Right lobe of liver (tissue), 6 donors: ENCODE data around the gene BLVRB. TPM values are rescaled to one million over a fixed set of nuclear protein-coding genes. Genes with fewer than 3 reads are reported as not detected.

Experiments used
- ATAC-seq, 4 donors: fragments of 200-7000 bp; cut with Tn5 transposase; one replicate each; pipeline ENCODE4 v1.9.1; 2020; ENCODE audit warnings: mild to moderate bottlenecking in 4 of 4, moderate library complexity in 4 of 4
- DNase-seq, 3 donors: peaks; one replicate each; pipeline ENCODE4 v3.0.0-alpha.2; 2020
- H3K27ac ChIP-seq, 3 donors: fragments of 200-600 bp; one replicate each; pipeline ENCODE4 v1.8.0; 2022
- H3K27me3 ChIP-seq, 2 donors: fragments of 200-600 bp; one replicate each; pipeline ENCODE4 v1.8.0; 2022
- H3K36me3 ChIP-seq, 4 donors: fragments of 200-600 bp; sonication (generic) in 1 of 4; one replicate each; pipeline versions ENCODE4 v1.5.1 to v1.8.0; 2017 to 2022; ENCODE audit warnings: control low read depth in 1 of 4
- H3K4me1 ChIP-seq, 4 donors: fragments of 200-600 bp; sonication (generic) in 1 of 4; one replicate each; pipeline versions ENCODE4 v1.5.1 to v1.8.0; 2017 to 2022; ENCODE audit warnings: control low read depth in 1 of 4
- H3K4me3 ChIP-seq, 3 donors: fragments of 200-600 bp; one replicate each; pipeline ENCODE4 v1.8.0; 2022
- H3K9me3 ChIP-seq, 4 donors: fragments of 200-600 bp; sonication (generic) in 1 of 4; one replicate each; pipeline versions ENCODE4 v1.5.1 to v1.8.0; 2017 to 2022; ENCODE audit warnings: control low read depth in 1 of 4
- POLR2A ChIP-seq: fragments of 450-650 bp; IDR thresholded peaks from one replicate; pipeline ENCODE4 v1.6.1; 2017; ENCODE audit warnings: antibody characterized with exemption, mild to moderate bottlenecking
- WGBS: methylation state at CpG from one replicate; pipeline ENCODE4 v1.1.6; 2018; ENCODE audit warnings: low coverage, low lambda C conversion rate; ENCODE audit not compliant: insufficient coverage; ENCODE audit errors: missing lambda C conversion rate; 5-methylcytosine and 5-hydroxymethylcytosine counted together
- intact Hi-C, 2 donors: fragments of 100-400 bp; cut with DNase I; formaldehyde crosslinking; loops; one replicate each; pipeline versions ENCODE4 v1.11.2 to v1.14.1; 2022
- total RNA-seq, 6 experiments: library from RNA; depleted of rRNA in 2 of 6; stranded (reverse); fragments of >200 nt in 2 of 6; fragmentation: NEBNext Ultra II Directional in 3 of 6; extraction: Animal tissue kit (Norgen Biotek cat#: 25700) in 3 of 6; gene quantifications; one replicate each; pipeline versions ENCODE4 v1.1.0 to v1.2.4, GENCODE V29; 2016 to 2023
- TF ChIP-seq, protein P1 (sequence below), 4 donors: fragments of 200-600 bp in 3 of 4; fragments of 450-650 bp in 1 of 4; IDR thresholded peaks; one replicate each; pipeline versions ENCODE4 v1.5.1 to v1.8.0; 2016 to 2022; ENCODE audit warnings: antibody characterized with exemption in 4 of 4, mild to moderate bottlenecking in 2 of 4
- donor health status: DM: no; HTN: yes; CAD: no.
- donor health status: DM: no; HTN: no; CAD: no.
- donor health status: DM: no; HTN: no; CAD: no.
- donor health status: DM: no; HTN: yes; CAD: no.
- donor health status: DM: no; HTN: yes; CAD: no.

The BLVRB gene
- total RNA-seq, 6 experiments from 2014 or later, result 127 to 326 (median 146) TPM

DNA sequence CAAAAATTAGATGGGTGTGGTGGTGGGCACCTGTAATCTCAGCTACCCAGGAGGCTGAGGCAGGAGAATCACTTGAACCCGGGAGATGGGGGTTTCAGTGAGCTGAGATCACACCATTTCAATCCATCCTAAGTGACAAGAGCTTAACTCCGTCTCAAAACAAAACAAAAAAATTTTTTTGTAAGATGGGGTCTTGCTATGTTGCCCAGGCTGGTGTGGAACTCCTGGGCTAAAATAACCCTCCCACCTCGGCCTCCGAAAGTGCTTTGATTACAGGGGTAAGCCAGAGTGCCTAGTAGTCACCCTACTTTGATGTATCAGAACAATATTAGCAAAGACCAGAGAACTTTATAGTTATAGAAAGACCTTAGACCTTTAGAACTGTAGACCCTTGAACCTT is 9.2 kb upstream of the BLVRB start:
- DNase-seq (no peak), ATAC-seq (no peak)
- H3K9me3 ChIP-seq, result no peaks in the 10 kb centered on the region
- no peak overlapping the region for H3K4me3 ChIP-seq
- H3K27me3 ChIP-seq, result no peaks in the 10 kb centered on the region
- intact Hi-C loops, result loop anchor here in 1 of 2 donors (10.0 kb wide), 1 partner anchor 50 kb away; no protein-coding TSS in a partner anchor
- no peaks in the 10 kb centered on the region for H3K4me1 ChIP-seq
- H3K36me3 ChIP-seq, result no peaks in the 10 kb centered on the region
- WGBS, result 82% methylated on average over 3 of the region's 4 CpGs
- H3K27ac ChIP-seq, result no peak overlapping the region
- no peak for TF ChIP-seq POLR2A
- TF ChIP-seq, protein P1, sequence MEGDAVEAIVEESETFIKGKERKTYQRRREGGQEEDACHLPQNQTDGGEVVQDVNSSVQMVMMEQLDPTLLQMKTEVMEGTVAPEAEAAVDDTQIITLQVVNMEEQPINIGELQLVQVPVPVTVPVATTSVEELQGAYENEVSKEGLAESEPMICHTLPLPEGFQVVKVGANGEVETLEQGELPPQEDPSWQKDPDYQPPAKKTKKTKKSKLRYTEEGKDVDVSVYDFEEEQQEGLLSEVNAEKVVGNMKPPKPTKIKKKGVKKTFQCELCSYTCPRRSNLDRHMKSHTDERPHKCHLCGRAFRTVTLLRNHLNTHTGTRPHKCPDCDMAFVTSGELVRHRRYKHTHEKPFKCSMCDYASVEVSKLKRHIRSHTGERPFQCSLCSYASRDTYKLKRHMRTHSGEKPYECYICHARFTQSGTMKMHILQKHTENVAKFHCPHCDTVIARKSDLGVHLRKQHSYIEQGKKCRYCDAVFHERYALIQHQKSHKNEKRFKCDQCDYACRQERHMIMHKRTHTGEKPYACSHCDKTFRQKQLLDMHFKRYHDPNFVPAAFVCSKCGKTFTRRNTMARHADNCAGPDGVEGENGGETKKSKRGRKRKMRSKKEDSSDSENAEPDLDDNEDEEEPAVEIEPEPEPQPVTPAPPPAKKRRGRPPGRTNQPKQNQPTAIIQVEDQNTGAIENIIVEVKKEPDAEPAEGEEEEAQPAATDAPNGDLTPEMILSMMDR (IDR thresholded peaks at IDR 0.05), result no peak

DNA sequence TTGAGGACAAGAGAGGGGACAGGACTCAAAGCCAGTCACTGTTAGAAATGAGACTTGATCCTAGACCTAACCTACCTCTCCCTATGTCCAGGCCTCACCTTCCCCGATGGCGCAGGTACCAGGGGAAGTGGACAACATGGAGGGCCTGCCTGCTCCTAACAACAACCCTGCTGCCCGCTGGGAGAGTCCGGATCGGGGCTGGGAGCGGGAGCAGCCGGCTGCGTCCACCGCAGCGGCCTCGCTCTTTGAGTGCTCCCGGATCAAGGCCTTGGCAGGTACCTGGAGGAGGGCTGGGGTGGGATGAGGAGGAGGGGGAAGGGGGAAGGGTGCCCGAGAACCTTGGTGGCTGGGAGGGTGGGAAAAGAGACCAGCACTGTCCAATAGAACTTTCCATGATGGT is 7.0 kb upstream of the BLVRB start:
- intact Hi-C loops, result loop anchor here in 1 of 2 donors (10.0 kb wide), 1 partner anchor 52 kb away; no protein-coding TSS in a partner anchor
- H3K27me3 ChIP-seq, result no peaks in the 10 kb centered on the region
- no peak for ATAC-seq
- no peaks in the 10 kb centered on the region for H3K9me3 ChIP-seq
- no peaks in the 10 kb centered on the region for H3K4me1 ChIP-seq
- H3K36me3 ChIP-seq, result no peaks in the 10 kb centered on the region
- H3K4me3 ChIP-seq, result no peak overlapping the region
- 95% methylated on average over 4 of the region's 13 CpGs for WGBS
- TF ChIP-seq, protein P1 (IDR thresholded peaks at IDR 0.05), result no peak
- no peak for TF ChIP-seq POLR2A
- DNase-seq, result no peak
- H3K27ac ChIP-seq, result no peak overlapping the region

DNA sequence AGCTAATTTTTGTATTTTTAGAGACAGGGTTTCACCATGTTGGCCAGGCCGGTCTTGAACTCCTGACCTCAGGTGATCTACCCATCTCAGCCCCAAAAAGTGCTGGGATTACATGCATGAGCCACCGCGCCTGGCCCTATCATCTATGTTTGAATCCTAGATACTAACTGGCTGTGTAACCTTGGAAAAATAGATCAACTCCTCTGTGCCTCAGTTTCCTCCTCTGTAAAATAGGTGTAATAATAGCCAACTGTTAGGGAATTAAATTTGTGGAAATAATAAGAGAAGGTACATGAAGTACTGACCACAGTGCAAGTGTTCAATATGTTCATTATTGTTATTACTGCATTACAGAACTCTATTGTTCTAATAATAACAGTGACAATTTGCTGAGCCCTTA is 5.6 kb upstream of the BLVRB start:
- WGBS, result 100% methylated on average over 3 of the region's 3 CpGs
- Histone ChIP-seq H3K4me3 (no peak overlapping the region), H3K9me3 (no peaks in the 10 kb centered on the region), H3K27ac (no peak overlapping the region), H3K36me3 (no peaks in the 10 kb centered on the region), H3K4me1 (peaks cover 0 to 7% (median 6%) of the 10 kb centered on the region in 4 donors), H3K27me3 (no peaks in the 10 kb centered on the region)
- intact Hi-C loops, result loop anchor here in 1 of 2 donors (10.0 kb wide), 1 partner anchor 54 kb away; no protein-coding TSS in a partner anchor
- DNase-seq (no peak), ATAC-seq (no peak)
- TF ChIP-seq POLR2A, result no peak
- TF ChIP-seq, protein P1 (IDR thresholded peaks at IDR 0.05), result no peak

DNA sequence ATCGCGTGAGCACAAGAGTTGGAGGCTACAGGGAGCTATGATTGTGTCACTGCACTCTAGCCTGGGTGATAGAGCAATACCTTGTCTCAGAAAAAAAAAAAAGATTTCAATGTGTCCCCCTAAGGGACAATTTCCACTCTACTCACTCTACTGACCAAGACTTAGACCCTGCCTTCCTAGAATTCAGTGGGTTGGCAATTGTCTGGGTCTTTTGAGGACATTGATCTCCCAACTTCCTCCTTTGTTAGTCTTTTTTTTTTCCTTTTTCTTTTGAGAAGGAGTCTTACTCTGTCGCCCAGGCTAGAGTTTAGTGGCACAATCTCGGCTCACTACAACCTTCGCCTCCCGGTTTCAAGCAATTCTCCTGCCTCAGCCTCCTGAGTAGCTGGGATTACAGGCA is 3.5 kb upstream of the BLVRB start:
- WGBS, result 80% methylated on average over 2 of the region's 6 CpGs
- no peak for ATAC-seq
- intact Hi-C loops, result no loop called here

More for the DNA sequence above, 3.5 kb upstream of the BLVRB start:
- Histone ChIP-seq H3K27me3 (no peaks in the 10 kb centered on the region), H3K27ac (no peak overlapping the region), H3K36me3 (no peaks in the 10 kb centered on the region), H3K9me3 (no peaks in the 10 kb centered on the region), H3K4me3 (no peak overlapping the region), H3K4me1 (peaks cover 0 to 16% (median 10%) of the 10 kb centered on the region in 4 donors)
- no peak for DNase-seq
- TF ChIP-seq POLR2A, result no peak
- TF ChIP-seq, protein P1 (IDR thresholded peaks at IDR 0.05), result no peak
